HEK293 (cell line): ENCODE results near the gene DNAAF8.
A peak's percentile ranks its signal among the peaks of the same experiment; 100 is the strongest.

Experiments
- CTCF ChIA-PET: fragments of 350-600 bp; formaldehyde crosslinking; extraction: SDS; loops from one replicate; lab custom pipeline; 2021; ENCODE audit warnings: antibody characterized with exemption; lab: Yijun Ruan, JAX
- POLR2A ChIA-PET: fragments of 300-600 bp; formaldehyde crosslinking; extraction: SDS; loops from one replicate; lab custom pipeline; 2020; ENCODE audit warnings: antibody characterized with exemption, inconsistent platforms; lab: Yijun Ruan, JAX
- H3K27ac ChIP-seq: fragments of 200-500 bp; sonication (Bioruptor generic); 2 replicates; pipeline ENCODE4 v1.5.1; 2014; ENCODE audit warnings: low read depth, low read length, control low read depth, inconsistent platforms; ENCODE audit errors: extremely low read depth
- H3K36me3 ChIP-seq, 2 experiments: fragments of 200-500 bp in 1 of 2; sonication (Bioruptor generic) in 1 of 2; 1 replicate in 1 of 2; 2 replicates in 1 of 2; pipeline ENCODE4 v1.5.1; 2014 to 2017; ENCODE audit warnings: inconsistent platforms in 2 of 2, low read length in 2 of 2; ENCODE audit not compliant: control insufficient read depth in 2 of 2, insufficient read depth in 1 of 2
- H3K4me1 ChIP-seq: fragments of 200-500 bp; sonication (Bioruptor generic); 2 replicates; pipeline ENCODE4 v1.5.1; 2014; ENCODE audit warnings: mild to moderate bottlenecking, low read length, inconsistent platforms; ENCODE audit not compliant: control insufficient read depth, insufficient read depth
- H3K4me3 ChIP-seq: 2 replicates; pipeline ENCODE4 v1.5.1; 2011; ENCODE audit warnings: low read depth, mild to moderate bottlenecking, control low read depth, low read length, moderate library complexity
- H3K9me3 ChIP-seq: fragments of 200-500 bp; sonication (Bioruptor generic); 2 replicates; pipeline ENCODE4 v1.5.1; 2014; ENCODE audit warnings: low read depth, low read length, inconsistent platforms; ENCODE audit not compliant: control insufficient read depth, insufficient read depth
- HOXC10 ChIP-seq: sonication (generic); formaldehyde crosslinking; IDR thresholded peaks from 2 replicates; pipeline ENCODE4 v1.8.1; 2023; ENCODE audit warnings: mild to moderate bottlenecking, missing genetic modification reagents
- KLF1 ChIP-seq: fragments of 450-650 bp; formaldehyde crosslinking; IDR thresholded peaks from 2 replicates; pipeline ENCODE4 v1.5.1; 2016; ENCODE audit warnings: missing biosample characterization, missing genetic modification characterization
- KLF7 ChIP-seq: fragments of 450-650 bp; formaldehyde crosslinking; IDR thresholded peaks from 2 replicates; pipeline ENCODE4 v1.5.1; 2016; ENCODE audit warnings: missing biosample characterization, missing genetic modification characterization, borderline replicate concordance
- MZF1 ChIP-seq: fragments of 450-650 bp; formaldehyde crosslinking; IDR thresholded peaks from 2 replicates; pipeline ENCODE4 v1.5.1; 2017; ENCODE audit warnings: missing biosample characterization, missing genetic modification characterization, borderline replicate concordance
- SALL2 ChIP-seq: fragments of 450-650 bp; formaldehyde crosslinking; IDR thresholded peaks from 2 replicates; pipeline ENCODE4 v1.5.0; 2017; ENCODE audit warnings: missing biosample characterization, mild to moderate bottlenecking, missing genetic modification characterization, borderline replicate concordance
- SCRT1 ChIP-seq: fragments of 450-650 bp; formaldehyde crosslinking; IDR thresholded peaks from 2 replicates; pipeline ENCODE4 v1.5.1; 2016; ENCODE audit warnings: missing biosample characterization, missing genetic modification characterization, borderline replicate concordance
- SCRT2 ChIP-seq: fragments of 450-650 bp; formaldehyde crosslinking; IDR thresholded peaks from 2 replicates; pipeline ENCODE4 v1.5.1; 2016; ENCODE audit warnings: missing biosample characterization, missing genetic modification characterization
- SETDB1 ChIP-seq: IDR thresholded peaks from one replicate; pipeline ENCODE4 v1.6.1; 2017; ENCODE audit warnings: mild to moderate bottlenecking, low read length, moderate library complexity, mixed read lengths; ENCODE audit not compliant: insufficient read length
- WT1 ChIP-seq: fragments of 450-650 bp; formaldehyde crosslinking; IDR thresholded peaks from 2 replicates; pipeline ENCODE4 v1.5.1; 2016; ENCODE audit warnings: missing biosample characterization, missing genetic modification characterization
- ZBTB21 ChIP-seq: fragments of 450-650 bp; formaldehyde crosslinking; IDR thresholded peaks from 2 replicates; pipeline ENCODE4 v1.5.1; 2017; ENCODE audit warnings: missing biosample characterization, missing genetic modification characterization
- ZFP3 ChIP-seq: fragments of 450-650 bp; formaldehyde crosslinking; IDR thresholded peaks from 2 replicates; pipeline ENCODE4 v1.5.1; 2016; ENCODE audit warnings: low read depth, missing biosample characterization, missing genetic modification characterization
- ZIC2 ChIP-seq: fragments of 450-650 bp; formaldehyde crosslinking; IDR thresholded peaks from 2 replicates; pipeline ENCODE4 v1.5.1; 2016; ENCODE audit warnings: missing biosample characterization, missing genetic modification characterization
- ZNF10 ChIP-seq: fragments of 450-650 bp; formaldehyde crosslinking; IDR thresholded peaks from 2 replicates; pipeline ENCODE4 v1.5.1; 2017; ENCODE audit warnings: missing biosample characterization, missing genetic modification characterization
- ZNF114 ChIP-seq: fragments of 450-650 bp; formaldehyde crosslinking; IDR thresholded peaks from 2 replicates; pipeline ENCODE4 v1.5.0; 2017; ENCODE audit warnings: missing biosample characterization, missing genetic modification characterization
- ZNF121 ChIP-seq: fragments of 450-650 bp; formaldehyde crosslinking; IDR thresholded peaks from 2 replicates; pipeline ENCODE4 v1.5.1; 2016; ENCODE audit warnings: missing biosample characterization, missing genetic modification characterization
- ZNF2 ChIP-seq: fragments of 450-650 bp; formaldehyde crosslinking; IDR thresholded peaks from 2 replicates; pipeline ENCODE4 v1.5.1; 2016; ENCODE audit warnings: missing biosample characterization, missing genetic modification characterization
- ZNF202 ChIP-seq: fragments of 450-650 bp; formaldehyde crosslinking; IDR thresholded peaks from 2 replicates; pipeline ENCODE4 v1.5.1; 2016; ENCODE audit warnings: missing biosample characterization, missing genetic modification characterization, borderline replicate concordance
- ZNF341 ChIP-seq: fragments of 450-650 bp; formaldehyde crosslinking; IDR thresholded peaks from 2 replicates; pipeline ENCODE4; 2016; ENCODE audit warnings: low read depth, missing biosample characterization, missing genetic modification characterization
- ZNF366 ChIP-seq: fragments of 450-650 bp; formaldehyde crosslinking; conservative IDR thresholded peaks from 2 replicates; pipeline ENCODE4 v1.5.1; 2016; ENCODE audit warnings: missing biosample characterization, missing genetic modification characterization
- ZNF513 ChIP-seq: fragments of 450-650 bp; IDR thresholded peaks from 2 replicates; pipeline ENCODE4 v1.5.1; 2018; ENCODE audit warnings: missing biosample characterization, missing genetic modification characterization
- ZNF529 ChIP-seq: fragments of 450-650 bp; formaldehyde crosslinking; IDR thresholded peaks from 2 replicates; pipeline ENCODE4 v1.5.1; 2017; ENCODE audit warnings: missing genetic modification characterization, missing biosample characterization; ENCODE audit not compliant: insufficient replicate concordance
- ZNF571 ChIP-seq: fragments of 450-650 bp; formaldehyde crosslinking; IDR thresholded peaks from 2 replicates; pipeline ENCODE4 v1.5.0; 2017; ENCODE audit warnings: missing biosample characterization, missing genetic modification characterization
- ZNF580 ChIP-seq: fragments of 450-650 bp; formaldehyde crosslinking; IDR thresholded peaks from 2 replicates; pipeline ENCODE4 v1.5.1; 2016; ENCODE audit warnings: missing biosample characterization, missing genetic modification characterization
- ZNF624 ChIP-seq: fragments of 450-650 bp; formaldehyde crosslinking; IDR thresholded peaks from 2 replicates; pipeline ENCODE4 v1.5.1; 2017; ENCODE audit warnings: missing biosample characterization, missing genetic modification characterization
- ZNF629 ChIP-seq: fragments of 450-650 bp; formaldehyde crosslinking; IDR thresholded peaks from 2 replicates; pipeline ENCODE4 v1.5.1; 2017; ENCODE audit warnings: missing biosample characterization, missing genetic modification characterization
- ZNF645 ChIP-seq: fragments of 450-650 bp; formaldehyde crosslinking; IDR thresholded peaks from 2 replicates; pipeline ENCODE4; 2016; ENCODE audit warnings: missing biosample characterization, missing genetic modification characterization
- ZNF768 ChIP-seq: fragments of 450-650 bp; formaldehyde crosslinking; IDR thresholded peaks from 2 replicates; pipeline ENCODE4 v1.5.1; 2018; ENCODE audit warnings: missing biosample characterization, mild to moderate bottlenecking, missing genetic modification characterization
- ZNF830 ChIP-seq: fragments of 450-650 bp; IDR thresholded peaks from 2 replicates; pipeline ENCODE4 v1.5.0; 2018; ENCODE audit warnings: missing biosample characterization, missing genetic modification characterization, low read depth, mild to moderate bottlenecking, moderate library complexity
- ZNF837 ChIP-seq: fragments of 450-650 bp; formaldehyde crosslinking; IDR thresholded peaks from 2 replicates; pipeline ENCODE4 v1.5.1; 2016; ENCODE audit warnings: missing biosample characterization, missing genetic modification characterization
- ZSCAN30 ChIP-seq: fragments of 450-650 bp; IDR thresholded peaks from 2 replicates; pipeline ENCODE4 v1.5.1; 2018; ENCODE audit warnings: missing biosample characterization, mild to moderate bottlenecking, missing genetic modification characterization, moderate library complexity
- TF ChIP-seq, protein P1 (sequence below): fragments of 450-650 bp; formaldehyde crosslinking; IDR thresholded peaks from 2 replicates; pipeline ENCODE4 v1.5.1; 2016; ENCODE audit warnings: missing biosample characterization, missing genetic modification characterization, low read depth

Gene DNAAF8

DNA sequence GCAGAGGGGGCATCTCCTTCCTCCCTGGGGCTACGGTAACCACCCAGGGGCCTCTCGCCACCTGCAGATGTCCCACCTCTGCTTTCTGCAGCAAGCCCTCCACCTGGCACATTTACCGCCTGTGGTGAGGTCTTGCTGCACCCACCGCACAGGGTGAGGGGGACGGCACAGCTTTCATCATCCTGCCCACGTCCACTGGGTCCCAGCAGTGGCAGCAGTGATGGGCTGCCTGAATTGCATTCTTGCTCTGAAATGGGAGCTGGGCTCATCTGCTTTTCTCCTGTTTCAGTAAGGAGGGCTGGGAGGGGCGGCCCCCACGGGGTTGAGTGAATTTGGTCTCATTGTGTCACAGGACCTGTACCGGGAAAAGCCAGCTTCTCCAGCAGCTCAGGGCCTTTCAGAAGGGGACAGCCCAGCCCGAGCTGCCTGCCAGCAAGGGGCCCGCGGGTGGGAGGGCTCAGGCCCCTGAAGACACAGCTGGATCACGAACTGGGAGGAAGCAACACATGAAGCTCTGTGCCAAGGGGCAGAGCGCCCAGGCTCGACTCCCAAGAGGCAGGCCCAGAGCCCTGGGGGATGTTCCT lies 12.7 kb downstream of the DNAAF8 start:
- no peaks in the 10 kb centered on the region for H3K4me1 ChIP-seq
- H3K4me3 ChIP-seq, result no peak overlapping the region
- POLR2A ChIA-PET, result interaction anchor here (0.9 to 2.0 kb wide), 3 partner anchors 10 to 15 kb away, joined by 3 to 12 read pairs (median 8); partner anchors contain the start of genes ANKS3 and DNAAF8
- CTCF ChIA-PET, result interaction anchor here (0.5 kb wide), 1 partner anchor 94 kb away, joined by 3 read pairs; no protein-coding TSS in a partner anchor
- no peak overlapping the region for H3K27ac ChIP-seq
- no peaks in the 10 kb centered on the region for H3K9me3 ChIP-seq
- no peak for TF ChIP-seq WT1 (tag by site-specific recombination)
- TF ChIP-seq ZNF202 (tag by site-specific recombination), result no peak
- no peak for TF ChIP-seq ZNF830 (tag by site-specific recombination)
- no peak for TF ChIP-seq MZF1 (tag by site-specific recombination)
- no peak for TF ChIP-seq ZNF121
- no peak for TF ChIP-seq ZNF366
- TF ChIP-seq ZNF341 (tag by site-specific recombination), result no peak
- 0 out of 2 replicates have a peak, but pooled peaks have one; percentile 44 for TF ChIP-seq ZNF513 (tag by site-specific recombination)
- no peak for TF ChIP-seq ZNF629 (tag by site-specific recombination)
- no peak for TF ChIP-seq KLF7
- no peak for TF ChIP-seq ZFP3
- no peak for TF ChIP-seq ZNF114 (tag by site-specific recombination)
- no peak for TF ChIP-seq ZNF10 (tag by site-specific recombination)
- TF ChIP-seq ZSCAN30 (tag by site-specific recombination), result no peak
- no peak for TF ChIP-seq ZNF2 (tag by site-specific recombination)
- TF ChIP-seq ZNF529 (tag by site-specific recombination), result no peak
- no peak for TF ChIP-seq SALL2 (tag by site-specific recombination)
- peak; percentile 60 for TF ChIP-seq ZIC2
- TF ChIP-seq, all 188 proteins: peak for 2
- H3K36me3 ChIP-seq, result peaks cover 0 to 27% of the 10 kb centered on the region in 2 experiments; a peak in 2 of 3 replicates

GRCh38 chr16:4747906-4748681 lies 13.8 kb downstream of the DNAAF8 start:
- ChIA-PET CTCF (no interaction called here), POLR2A (interaction anchor here (1.6 to 2.0 kb wide), 2 partner anchors 9 to 14 kb away, joined by 8 to 12 read pairs; partner anchors contain the start of genes ANKS3 and DNAAF8)
- Histone ChIP-seq H3K4me1 (no peaks in the 10 kb centered on the region), H3K9me3 (no peaks in the 10 kb centered on the region), H3K4me3 (no peak overlapping the region), H3K36me3 (peaks cover 2 to 37% of the 10 kb centered on the region in 2 experiments; a peak in 2 of 3 replicates), H3K27ac (no peak overlapping the region)
- TF ChIP-seq ZNF580 (tag by site-specific recombination) (no peak), ZNF624 (tag by site-specific recombination) (no peak), HOXC10 (CRISPR knock-in tag) (no peak), SETDB1 (no peak), ZNF830 (tag by site-specific recombination) (no peak), ZNF768 (no peak), ZNF645 (tag by site-specific recombination) (no peak), ZBTB21 (tag by site-specific recombination) (no peak), ZNF837 (tag by site-specific recombination) (no peak), KLF1 (no peak), ZNF571 (no peak), SCRT2 (peak; percentile 86), SALL2 (tag by site-specific recombination) (no peak), SCRT1 (tag by site-specific recombination) (peak; percentile 60; the same call in 1 of the 2 replicates)
- TF ChIP-seq, protein P1, sequence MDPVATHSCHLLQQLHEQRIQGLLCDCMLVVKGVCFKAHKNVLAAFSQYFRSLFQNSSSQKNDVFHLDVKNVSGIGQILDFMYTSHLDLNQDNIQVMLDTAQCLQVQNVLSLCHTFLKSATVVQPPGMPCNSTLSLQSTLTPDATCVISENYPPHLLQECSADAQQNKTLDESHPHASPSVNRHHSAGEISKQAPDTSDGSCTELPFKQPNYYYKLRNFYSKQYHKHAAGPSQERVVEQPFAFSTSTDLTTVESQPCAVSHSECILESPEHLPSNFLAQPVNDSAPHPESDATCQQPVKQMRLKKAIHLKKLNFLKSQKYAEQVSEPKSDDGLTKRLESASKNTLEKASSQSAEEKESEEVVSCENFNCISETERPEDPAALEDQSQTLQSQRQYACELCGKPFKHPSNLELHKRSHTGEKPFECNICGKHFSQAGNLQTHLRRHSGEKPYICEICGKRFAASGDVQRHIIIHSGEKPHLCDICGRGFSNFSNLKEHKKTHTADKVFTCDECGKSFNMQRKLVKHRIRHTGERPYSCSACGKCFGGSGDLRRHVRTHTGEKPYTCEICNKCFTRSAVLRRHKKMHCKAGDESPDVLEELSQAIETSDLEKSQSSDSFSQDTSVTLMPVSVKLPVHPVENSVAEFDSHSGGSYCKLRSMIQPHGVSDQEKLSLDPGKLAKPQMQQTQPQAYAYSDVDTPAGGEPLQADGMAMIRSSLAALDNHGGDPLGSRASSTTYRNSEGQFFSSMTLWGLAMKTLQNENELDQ, result no peak
